Stimulated activated CD8-positive, alpha-beta memory T cell treated with anti-CD3 and anti-CD28 coated beads, Interleukin-4, amount 100 ng/mL, for 4 hours (primary cell): ENCODE measurements around the gene ZNF318.
"Not testable (repeated sequence)": the region's sequence is repeated elsewhere in the genome, so short reads cannot be mapped to it uniquely, and the experiment has no call there.

Experiments used
- DNase-seq, 2 donors: peaks; one replicate each; pipeline ENCODE4 v3.0.0-alpha.2; 2020; ENCODE audit warnings: low read depth in 2 of 2, low spot score in 1 of 2

ZNF318 gene

DNA sequence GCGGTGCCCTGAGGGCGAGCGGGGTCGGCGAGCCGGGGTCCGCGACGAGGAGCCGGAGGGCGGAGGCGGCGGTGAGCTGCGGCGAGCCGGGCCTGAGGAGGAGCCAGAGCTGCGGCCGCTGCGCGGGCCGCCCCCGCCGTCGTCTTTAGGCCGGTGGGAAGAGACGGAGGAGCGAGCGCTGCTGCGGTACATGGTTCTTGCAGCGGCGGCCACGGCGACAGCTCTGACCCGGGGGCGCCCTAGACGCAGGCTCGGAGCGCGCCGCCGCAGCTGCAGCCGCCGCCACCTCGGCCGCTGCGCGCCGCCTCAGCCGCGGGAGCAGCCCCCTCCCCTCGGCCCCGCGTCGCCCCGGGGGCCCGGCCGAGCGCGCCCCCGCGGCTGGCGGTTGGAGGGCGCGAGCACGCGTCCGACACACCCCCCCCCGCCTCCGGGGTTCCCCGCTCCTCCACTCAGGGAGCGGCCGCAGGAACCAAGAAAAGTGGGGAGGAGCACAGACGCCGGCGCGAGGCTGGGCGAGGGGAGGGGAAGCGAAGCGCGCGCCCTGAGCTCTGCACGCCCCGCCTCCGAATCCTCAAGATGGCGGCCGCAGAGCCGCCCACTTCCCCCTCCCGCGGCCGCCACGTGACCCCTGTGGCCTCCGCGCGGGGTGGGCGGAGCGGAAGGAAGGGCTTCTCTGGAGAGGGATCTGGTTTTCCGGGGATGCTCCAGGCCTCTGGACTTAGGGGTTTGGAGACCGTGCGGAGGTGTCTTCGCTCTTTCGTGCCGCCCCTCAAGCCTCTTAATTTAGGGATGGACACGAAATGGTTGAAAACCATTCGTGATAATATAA, at the start of gene ZNF318:
Gene ZNF318 (minus strand): TSS at position 474 of the 829 bp plus-strand sequence. CDS start 282 bp downstream, at position 192.
- DNase-seq, result peak; percentile 72 to 92

DNA sequence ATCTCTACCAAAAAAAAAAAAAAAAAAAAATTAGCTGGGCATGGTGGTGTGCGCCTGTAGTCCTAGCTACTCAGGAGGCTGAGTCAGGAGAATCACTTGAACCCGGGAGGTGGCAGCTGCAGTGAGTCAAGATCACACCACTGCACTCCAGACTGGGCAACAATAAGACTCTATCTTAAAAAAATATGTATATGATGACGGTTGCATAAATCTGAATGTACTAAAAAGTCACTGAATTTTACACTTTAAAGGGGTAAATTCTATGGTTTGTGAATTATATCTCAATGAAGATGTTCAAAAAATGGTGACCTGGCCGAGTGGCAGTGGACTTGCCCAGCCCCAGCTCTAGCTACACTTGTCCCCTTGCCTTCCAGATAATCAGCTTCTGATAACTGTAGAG, 47.5 kb upstream of the ZNF318 start:
- no peak for DNase-seq

DNA sequence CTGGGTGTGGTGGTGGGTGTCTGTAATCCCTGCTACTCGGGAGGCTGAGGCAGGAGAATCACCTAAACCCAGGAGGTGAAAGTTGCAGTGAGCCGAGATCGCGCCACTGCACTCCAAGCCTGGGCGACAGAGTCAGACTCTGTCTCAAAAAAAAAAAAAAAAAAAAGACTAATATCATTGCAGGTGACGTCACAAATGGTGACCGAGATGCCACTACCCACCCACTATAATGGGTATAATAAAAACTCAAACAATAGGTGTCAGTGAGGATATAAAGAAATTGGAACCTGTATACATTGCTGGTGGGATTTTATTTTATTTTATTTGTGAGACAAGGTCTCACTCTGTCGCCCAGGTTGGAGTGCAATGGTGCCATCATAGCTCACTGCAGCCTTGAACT, 45.8 kb upstream of the ZNF318 start:
- DNase-seq, result not testable (repeated sequence)

DNA sequence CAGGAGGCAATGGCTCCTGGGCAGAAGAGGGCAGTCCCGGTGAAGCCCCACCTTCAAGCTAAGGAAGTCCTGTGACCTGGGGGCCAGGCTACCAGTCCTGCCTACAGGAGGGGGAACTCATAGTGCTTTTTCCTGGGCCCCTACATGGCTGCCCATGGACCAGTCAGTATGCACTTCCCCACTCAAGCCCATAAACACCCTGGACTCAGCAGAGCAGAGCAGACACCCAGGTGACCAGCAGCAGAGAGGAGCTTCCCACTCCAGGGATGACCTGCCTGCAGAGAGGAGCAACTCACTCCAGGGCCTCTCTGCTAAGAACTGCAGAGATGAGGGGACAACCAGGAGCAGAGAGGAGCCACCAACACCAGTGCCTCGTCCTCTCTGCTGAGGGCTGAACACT, 43.6 kb upstream of the ZNF318 start:
- DNase-seq, result no peak

GRCh38 chr6:43412541-43412940, 43.1 kb upstream of the ZNF318 start:
- no peak for DNase-seq

- DNase-seq, result not testable (repeated sequence)
Measured at GRCh38 chr6:43410776-43411175, 41.3 kb upstream of the ZNF318 start.

DNA sequence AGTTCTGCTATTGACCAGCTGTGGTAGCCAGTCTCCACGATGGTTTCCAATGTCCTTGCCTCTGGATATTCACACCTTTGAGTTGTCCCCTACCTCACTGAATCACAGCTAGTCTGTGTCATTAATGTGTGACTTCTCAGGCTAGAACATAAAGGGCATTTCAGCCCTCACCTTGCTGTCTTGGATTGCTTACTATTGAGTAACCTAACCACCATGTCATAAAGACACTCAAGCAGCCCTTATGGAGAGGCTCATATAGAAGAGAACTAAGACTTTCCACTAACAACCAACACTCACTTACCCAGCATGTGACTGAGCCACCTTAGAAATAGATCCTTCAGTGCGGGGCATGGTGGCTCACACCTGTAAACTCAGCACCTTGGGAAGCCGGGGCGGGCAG, 38.8 kb upstream of the ZNF318 start:
- DNase-seq, result no peak

DNA sequence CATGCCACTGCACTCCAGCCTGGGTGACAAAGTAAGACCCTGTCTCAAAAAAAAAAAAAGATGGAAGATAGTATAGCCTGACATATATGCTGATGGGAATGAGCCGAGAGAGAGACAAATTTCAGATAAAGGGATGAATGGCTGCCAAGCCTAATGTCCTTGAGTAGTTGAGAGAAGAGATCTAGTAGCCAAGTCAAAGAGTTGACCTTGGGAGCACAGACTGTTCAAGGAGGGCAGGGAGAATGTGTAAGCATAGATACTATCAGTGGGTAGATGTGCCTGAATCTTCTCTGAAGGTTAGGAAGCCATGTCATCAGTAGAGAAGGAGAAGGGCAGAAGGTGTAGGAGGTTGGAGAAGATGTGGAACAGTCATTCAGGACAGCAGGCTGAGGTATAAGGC, 37.8 kb upstream of the ZNF318 start:
- DNase-seq, result no peak

DNA sequence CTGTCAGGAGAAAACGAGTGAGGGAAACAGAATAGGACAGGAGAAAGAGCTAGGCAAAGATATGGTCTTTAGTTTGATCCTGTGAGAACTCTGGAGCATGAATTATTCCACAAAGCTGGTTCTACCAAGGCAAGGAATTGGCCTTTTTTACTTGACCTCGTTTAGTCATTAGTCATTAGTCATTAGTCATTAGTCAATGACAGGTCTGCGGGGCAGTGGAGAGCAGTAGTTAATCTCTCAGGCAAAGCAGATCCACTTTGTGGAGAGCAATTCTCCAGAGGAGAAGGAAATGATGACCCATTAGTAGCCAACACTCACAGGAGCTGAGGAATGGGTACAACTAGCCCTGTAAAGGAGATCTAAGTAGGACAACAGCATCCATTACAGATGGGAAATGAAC, 35.9 kb upstream of the ZNF318 start:
- no peak for DNase-seq

- no peak for DNase-seq
Measured at GRCh38 chr6:43402820-43403219, 33.4 kb upstream of the ZNF318 start.

DNA sequence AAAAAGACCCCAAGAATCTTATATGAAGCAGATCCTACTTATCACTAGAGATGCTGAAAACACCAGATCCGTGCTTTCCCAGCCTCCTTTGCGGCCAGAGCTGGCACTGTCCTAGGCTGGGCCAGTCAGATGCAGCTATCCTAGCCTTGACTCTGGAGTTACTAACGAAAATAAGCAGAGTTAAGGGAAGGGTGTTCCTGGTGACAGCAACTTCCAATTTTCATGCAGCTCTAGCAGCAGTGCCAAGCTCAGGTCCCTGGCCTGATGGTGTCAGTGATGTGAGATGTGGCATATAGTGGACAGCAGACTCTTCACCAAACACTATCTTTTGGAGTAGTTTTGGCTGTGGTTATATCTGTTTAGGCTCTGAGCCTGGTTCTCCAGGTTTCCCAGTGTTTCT, 32.3 kb upstream of the ZNF318 start:
- DNase-seq, result no peak

GRCh38 chr6:43399932-43400487, 30.6 kb upstream of the ZNF318 start:
- DNase-seq, result no peak

DNA sequence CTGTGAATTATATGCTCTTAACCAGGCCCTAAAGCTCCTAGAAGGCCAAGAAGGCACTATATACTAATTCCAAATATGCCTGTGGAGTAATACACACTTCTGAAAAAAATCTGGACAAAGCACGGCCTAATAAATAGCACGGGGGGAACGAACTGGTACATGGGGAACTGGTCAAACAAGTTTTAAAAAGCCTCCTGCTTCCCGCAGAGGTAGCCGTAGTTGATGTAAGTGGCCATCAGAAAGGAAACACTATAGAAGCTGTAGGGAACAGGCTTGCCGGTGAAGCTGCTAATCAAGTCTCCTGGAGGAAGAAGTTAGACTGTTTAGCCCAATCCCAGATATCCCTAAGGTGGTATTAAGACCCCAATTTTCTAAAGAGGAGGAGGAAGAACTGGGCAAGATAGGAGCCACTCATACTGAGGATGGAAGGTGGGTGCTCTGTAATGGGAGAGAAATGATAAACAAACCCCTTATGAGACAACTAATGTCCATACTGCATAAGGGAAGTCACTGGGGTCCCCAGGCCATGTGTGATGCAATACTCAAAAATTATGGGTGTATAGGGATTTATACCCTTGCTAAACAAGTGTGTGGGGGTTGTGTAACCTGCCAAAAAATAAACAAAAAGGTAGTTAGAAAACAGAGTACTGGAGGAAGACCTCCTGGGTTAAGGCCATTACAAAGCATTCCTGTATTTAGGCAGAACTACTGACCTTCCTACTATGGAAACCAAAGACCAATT, 27.1 kb upstream of the ZNF318 start:
- DNase-seq, result no peak

- no peak for DNase-seq
Measured at GRCh38 chr6:43395776-43396175, 26.3 kb upstream of the ZNF318 start.

- DNase-seq, result no peak
Measured at GRCh38 chr6:43394982-43395381, 25.5 kb upstream of the ZNF318 start.

- DNase-seq, result no peak
Measured at GRCh38 chr6:43393602-43394001, 24.2 kb upstream of the ZNF318 start.

DNA sequence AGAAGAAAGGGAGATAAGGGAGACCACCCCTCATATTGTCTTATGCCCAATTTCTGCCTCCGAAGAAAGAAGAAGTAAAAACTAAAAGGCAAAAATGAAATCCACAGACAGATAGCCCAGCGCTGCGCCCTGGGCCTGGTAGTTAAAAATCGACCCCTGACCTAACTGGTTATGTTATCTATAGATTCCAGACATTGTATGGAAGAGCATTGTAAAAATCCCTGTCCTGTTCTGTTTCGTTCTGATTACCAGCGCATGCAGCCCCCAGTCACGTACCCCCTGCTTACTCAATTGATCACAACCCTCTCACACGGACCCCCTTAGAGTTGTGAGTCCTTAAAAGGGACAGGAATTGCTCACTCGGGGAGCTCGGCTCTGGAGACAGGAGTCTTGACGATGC, 23.7 kb upstream of the ZNF318 start:
- DNase-seq, result not testable (repeated sequence)

DNA sequence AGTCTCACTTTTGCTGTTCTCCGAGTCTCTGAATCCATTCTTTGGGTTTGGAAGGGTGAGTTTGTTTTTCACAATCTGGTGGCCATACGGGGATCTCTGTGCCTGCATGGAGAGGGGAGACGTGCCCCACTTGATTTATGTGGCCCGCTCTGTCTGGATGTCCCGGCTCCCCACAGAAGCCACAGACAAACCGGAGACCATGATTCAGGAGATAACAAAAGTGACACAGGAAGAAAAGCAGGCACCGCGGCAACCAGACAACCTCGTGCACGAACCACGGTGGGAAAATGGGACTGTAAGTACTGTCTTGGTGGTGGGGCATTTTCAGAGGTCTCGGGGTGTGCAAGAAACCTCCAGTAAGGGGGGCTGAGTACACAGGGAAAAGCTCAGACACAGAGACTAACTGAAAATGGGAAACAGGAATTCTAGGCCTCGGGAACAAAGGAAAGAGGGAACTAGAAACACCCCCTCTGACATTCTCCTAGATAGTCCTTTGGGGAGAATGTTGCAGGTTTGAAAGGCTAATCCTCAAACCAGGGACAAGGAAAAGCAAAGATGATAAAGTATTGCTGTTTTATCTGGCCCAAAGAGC, 22.1 kb upstream of the ZNF318 start:
- peak in 1 of 2 donors; percentile 26 for DNase-seq

- not testable (repeated sequence) for DNase-seq
Measured at GRCh38 chr6:43390753-43391439, 21.4 kb upstream of the ZNF318 start.

- no peak for DNase-seq
Measured at GRCh38 chr6:43389730-43390295, 20.4 kb upstream of the ZNF318 start.

GRCh38 chr6:43386492-43386891, 17.0 kb upstream of the ZNF318 start:
- DNase-seq, result no peak
